HG02981 (cell line): Measurements from ENCODE around the gene DNPH1.

Source experiments
- ATAC-seq: cut with Tn5 transposase; IDR thresholded peaks from one replicate; pipeline ENCODE4 v1.9.1; 2021; ENCODE audit warnings: mild to moderate bottlenecking, moderate library complexity; ENCODE audit not compliant: unreplicated experiment

DNPH1 gene

GRCh38 chr6:43216200-43216599 is 13.1 kb downstream of the DNPH1 start:
- ATAC-seq: no peak

GRCh38 chr6:43215066-43215465 is 14.2 kb downstream of the DNPH1 start:
- no peak for ATAC-seq

- no peak for ATAC-seq
Measured at GRCh38 chr6:43213431-43213830, 15.8 kb downstream of the DNPH1 start.

- ATAC-seq: no peak
Measured at GRCh38 chr6:43211955-43212354, 17.3 kb downstream of the DNPH1 start.

- no peak for ATAC-seq
Measured at GRCh38 chr6:43207286-43207685, 22.0 kb downstream of the DNPH1 start.

- no peak for ATAC-seq
Measured at GRCh38 chr6:43205849-43206248, 23.4 kb downstream of the DNPH1 start.

- ATAC-seq: no peak
Measured at GRCh38 chr6:43204271-43205105, 24.8 kb downstream of the DNPH1 start.

GRCh38 chr6:43203718-43204095 is 25.6 kb downstream of the DNPH1 start:
- ATAC-seq: no peak

- ATAC-seq: no peak
Measured at GRCh38 chr6:43203029-43203717, 26.1 kb downstream of the DNPH1 start.

GRCh38 chr6:43202451-43202850 is 26.8 kb downstream of the DNPH1 start:
- ATAC-seq: no peak

- no peak for ATAC-seq
Measured at GRCh38 chr6:43200541-43200940, 28.7 kb downstream of the DNPH1 start.

GRCh38 chr6:43199912-43200311 is 29.4 kb downstream of the DNPH1 start:
- ATAC-seq: no peak

- no peak for ATAC-seq
Measured at GRCh38 chr6:43196337-43196736, 32.9 kb downstream of the DNPH1 start.

GRCh38 chr6:43193929-43194328 is 35.4 kb downstream of the DNPH1 start:
- no peak for ATAC-seq

- ATAC-seq: no peak
Measured at GRCh38 chr6:43192911-43193310, 36.4 kb downstream of the DNPH1 start.

GRCh38 chr6:43189776-43190304 is 39.4 kb downstream of the DNPH1 start:
- no peak for ATAC-seq

GRCh38 chr6:43188426-43188825 is 40.9 kb downstream of the DNPH1 start:
- no peak for ATAC-seq

GRCh38 chr6:43187821-43188220 is 41.5 kb downstream of the DNPH1 start:
- no peak for ATAC-seq

- no peak for ATAC-seq
Measured at GRCh38 chr6:43186706-43187105, 42.6 kb downstream of the DNPH1 start.

GRCh38 chr6:43186019-43186418 is 43.3 kb downstream of the DNPH1 start:
- ATAC-seq: no peak

GRCh38 chr6:43185391-43185985 is 43.8 kb downstream of the DNPH1 start:
- ATAC-seq: no peak
